B cell (primary cell): ENCODE data around the gene NPHS1. TPM values are rescaled to one million over a fixed set of nuclear protein-coding genes. Genes with fewer than 3 reads are reported as not detected.

Experiments used
- ATAC-seq: fragments of 200-7000 bp; cut with Tn5 transposase; one replicate; pipeline ENCODE4 v1.10.0; 2021; ENCODE audit warnings: low read depth, mild to moderate bottlenecking, moderate number of reproducible peaks, moderate library complexity
- CTCF ChIA-PET: fragments of 350-600 bp; sonication (Branson Sonifier 250); formaldehyde crosslinking; loops from one replicate; lab custom pipeline; 2021; ENCODE audit warnings: antibody characterized with exemption, inconsistent platforms; lab: Charles Lee
- POLR2A ChIA-PET: fragments of 350-600 bp; sonication (Branson Sonifier 250); formaldehyde crosslinking; loops from one replicate; lab custom pipeline; 2021; ENCODE audit warnings: antibody characterized with exemption; lab: Charles Lee
- DNase-seq: peaks from one replicate; pipeline ENCODE4 v3.0.0; 2013
- H2AFZ ChIP-seq: 2 replicates; pipeline ENCODE4 v1.6.1; 2012; ENCODE audit warnings: mild to moderate bottlenecking, low read depth, low read length; ENCODE audit not compliant: insufficient read depth, poor library complexity, severe bottlenecking
- H3K27ac ChIP-seq, 2 donors: 1 replicate in 1 of 2; 2 replicates in 1 of 2; pipeline ENCODE4 v1.5.1; 2012 to 2013; ENCODE audit warnings: low read length in 2 of 2, mild to moderate bottlenecking in 2 of 2, moderate library complexity in 1 of 2
- H3K27me3 ChIP-seq, 4 experiments: fragments of 200-600 bp in 1 of 4; sonication (generic) in 1 of 4; replicated peaks in 1 of 4; 1 replicate in 2 of 4; 2 replicates in 2 of 4; pipeline versions ENCODE4 v1.6.1 to v1.7.0; 2013 to 2016; ENCODE audit warnings: low read length in 3 of 4, mild to moderate bottlenecking in 2 of 4, mixed read lengths in 1 of 4, moderate library complexity in 1 of 4; ENCODE audit not compliant: insufficient read depth in 4 of 4, control insufficient read depth in 3 of 4; ENCODE audit errors: control extremely low read depth in 1 of 4
- H3K36me3 ChIP-seq, 2 experiments: replicated peaks in 1 of 2; 1 replicate in 1 of 2; 2 replicates in 1 of 2; pipeline versions ENCODE4 v1.6.1 to v1.7.1; 2013; ENCODE audit warnings: low read length in 1 of 2; ENCODE audit not compliant: insufficient read depth in 2 of 2, control insufficient read depth in 1 of 2; ENCODE audit errors: control extremely low read depth in 1 of 2, extremely low read depth in 1 of 2
- H3K4me1 ChIP-seq, 2 donors: fragments of 200-600 bp in 1 of 2; sonication (generic) in 1 of 2; 1 replicate in 1 of 2; 2 replicates in 1 of 2; pipeline versions ENCODE4 v1.5.1 to v1.6.1; 2013 to 2017; ENCODE audit warnings: low read length in 2 of 2; ENCODE audit not compliant: control insufficient read depth in 2 of 2, insufficient read depth in 2 of 2
- H3K4me2 ChIP-seq: replicated peaks from 2 replicates; pipeline ENCODE3; 2012; ENCODE audit warnings: mild to moderate bottlenecking, low read depth, low read length; ENCODE audit not compliant: poor library complexity, severe bottlenecking
- H3K4me3 ChIP-seq, 5 experiments: fragments of 200-600 bp in 1 of 5; sonication (generic) in 1 of 5; 1 replicate in 3 of 5; 2 replicates in 2 of 5; pipeline versions ENCODE4 v1.5.1 to v1.7.0; 2011 to 2016; ENCODE audit warnings: low read length in 4 of 5, mild to moderate bottlenecking in 4 of 5, low read depth in 2 of 5, control low read depth in 1 of 5, moderate library complexity in 1 of 5; ENCODE audit not compliant: insufficient read depth in 1 of 5; ENCODE audit errors: control extremely low read depth in 1 of 5, extremely low read depth in 1 of 5
- H3K79me2 ChIP-seq: fragments of 200-600 bp; sonication (generic); one replicate; pipeline ENCODE4 v1.6.0; 2016; ENCODE audit warnings: low read length; ENCODE audit not compliant: control insufficient read depth, insufficient read depth
- H3K9ac ChIP-seq: fragments of 200-600 bp; sonication (generic); 2 replicates; pipeline ENCODE4 v1.6.1; 2017; ENCODE audit warnings: mild to moderate bottlenecking, low read length, moderate library complexity
- H3K9me3 ChIP-seq, 3 donors: one replicate each; pipeline versions ENCODE4 v1.6.1 to v1.7.1; 2013; ENCODE audit warnings: low read length in 2 of 3; ENCODE audit not compliant: control insufficient read depth in 2 of 3, insufficient read depth in 1 of 3; ENCODE audit errors: control extremely low read depth in 1 of 3
- H4K20me1 ChIP-seq: 2 replicates; pipeline ENCODE4 v1.6.0; 2012; ENCODE audit warnings: mild to moderate bottlenecking, low read length; ENCODE audit not compliant: insufficient read depth, control insufficient read depth, poor library complexity, severe bottlenecking
- H3K27ac Mint-ChIP-seq: one replicate; pipeline ENCODE4 v1.8.0; 2021; ENCODE audit warnings: mixed read lengths
- H3K27me3 Mint-ChIP-seq: one replicate; pipeline ENCODE4 v1.8.0; 2021; ENCODE audit warnings: mixed read lengths
- H3K4me1 Mint-ChIP-seq: one replicate; pipeline ENCODE4 v1.8.0; 2021; ENCODE audit warnings: mixed read lengths
- H3K4me3 Mint-ChIP-seq: one replicate; pipeline ENCODE4 v1.8.0; 2021; ENCODE audit warnings: mixed read lengths
- H3K9me3 Mint-ChIP-seq: one replicate; pipeline ENCODE4 v1.8.0; 2022; ENCODE audit warnings: mixed read lengths; ENCODE audit not compliant: insufficient read depth
- CTCF ChIP-seq: fragments of 200-600 bp; IDR thresholded peaks from one replicate; pipeline ENCODE4 v1.8.0; 2022; ENCODE audit warnings: antibody characterized with exemption, mild to moderate bottlenecking
- EZH2 ChIP-seq: IDR thresholded peaks from 2 replicates; pipeline ENCODE4 v1.6.1; 2012; ENCODE audit warnings: borderline replicate concordance, low read depth, mild to moderate bottlenecking, moderate library complexity, low read length; ENCODE audit not compliant: insufficient read depth, poor library complexity, severe bottlenecking
- WGBS: methylation state at CpG from one replicate; pipeline ENCODE4 v1.1.5; 2013; ENCODE audit warnings: missing lambda C conversion rate; ENCODE audit not compliant: insufficient coverage; 5-methylcytosine and 5-hydroxymethylcytosine counted together
- intact Hi-C: fragments of 100-400 bp; cut with micrococcal nuclease; formaldehyde crosslinking; loops from one replicate; pipeline ENCODE4 v1.10.0; 2022
- polyA plus RNA-seq: library from polyadenylated mRNA; depleted of rRNA; stranded (reverse); fragments of >200 nt; gene quantifications from 2 replicates; pipeline ENCODE4 v1.2.3, GENCODE V29; 2012
- total RNA-seq, 2 donors: library from RNA; stranded (reverse); fragments of 120-200 nt in 1 of 2; gene quantifications; 1 replicate in 1 of 2; 2 replicates in 1 of 2; pipeline versions ENCODE4 v1.2.3 to v1.2.4, GENCODE V29; 2013 to 2022

The NPHS1 gene
- total and polyA plus RNA-seq, 2 donors (not counting 1 experiment from before 2014, with no cell fraction given): not detected

GRCh38 chr19:35777961-35778360, 74.3 kb downstream of the NPHS1 start:
- no peaks in the 10 kb centered on the region for H3K27me3 Mint-ChIP-seq
- intact Hi-C loops: no loop called here
- no peak overlapping the region for H3K4me3 ChIP-seq
- H2AFZ ChIP-seq: no peak overlapping the region
- H3K9ac ChIP-seq: no peak overlapping the region
- no peak overlapping the region for H3K27ac ChIP-seq
- H3K4me1 Mint-ChIP-seq: peaks cover 10% of the 10 kb centered on the region
- ChIA-PET POLR2A (no interaction called here), CTCF (interaction anchor here (0.5 kb wide), 1 partner anchor 272 kb away, joined by 3 read pairs; no protein-coding TSS in a partner anchor)
- H3K79me2 ChIP-seq: peaks cover 4% of the 10 kb centered on the region
- H3K9me3 Mint-ChIP-seq: no peaks in the 10 kb centered on the region
- DNase-seq: no peak
- H3K4me2 ChIP-seq: no peak overlapping the region
- H3K36me3 ChIP-seq: peaks cover 0 to 5% of the 10 kb centered on the region in 2 experiments
- H3K4me3 Mint-ChIP-seq: peak overlapping the region; percentile 37
- no peaks in the 10 kb centered on the region for H3K27me3 ChIP-seq
- 82% methylated on average over 7 of the region's 7 CpGs for WGBS
- H3K4me1 ChIP-seq: peaks cover 10 to 16% of the 10 kb centered on the region in 2 donors
- no peak for TF ChIP-seq EZH2
- TF ChIP-seq CTCF: no peak
- ATAC-seq: no peak
- H3K27ac Mint-ChIP-seq: no peak overlapping the region
- H4K20me1 ChIP-seq: no peaks in the 10 kb centered on the region
- H3K9me3 ChIP-seq: no peaks in the 10 kb centered on the region

GRCh38 chr19:35777086-35777841, 75.0 kb downstream of the NPHS1 start:
- POLR2A ChIA-PET: no interaction called here
- Histone ChIP-seq H3K9ac (no peak overlapping the region), H3K27me3 (no peaks in the 10 kb centered on the region), H3K4me1 (peaks cover 10 to 16% of the 10 kb centered on the region in 2 donors), H2AFZ (no peak overlapping the region), H3K79me2 (peaks cover 4% of the 10 kb centered on the region), H4K20me1 (no peaks in the 10 kb centered on the region), H3K27ac (no peak overlapping the region), H3K9me3 (no peaks in the 10 kb centered on the region), H3K4me2 (no peak overlapping the region), H3K36me3 (peaks cover 0 to 2% of the 10 kb centered on the region in 2 experiments), H3K4me3 (no peak overlapping the region)
- H3K27me3 Mint-ChIP-seq: no peaks in the 10 kb centered on the region
- no peak for DNase-seq
- intact Hi-C loops: no loop called here
- H3K27ac Mint-ChIP-seq: no peak overlapping the region
- H3K4me3 Mint-ChIP-seq: peak overlapping the region; percentile 61
- ATAC-seq: no peak
- TF ChIP-seq CTCF (no peak), EZH2 (no peak)
- no peaks in the 10 kb centered on the region for H3K9me3 Mint-ChIP-seq
- 90% methylated on average over 18 of the region's 19 CpGs for WGBS
- CTCF ChIA-PET: interaction anchor here (0.5 kb wide), 1 partner anchor 273 kb away, joined by 3 read pairs; no protein-coding TSS in a partner anchor
- peaks cover 10% of the 10 kb centered on the region for H3K4me1 Mint-ChIP-seq
